Measurements from ENCODE around the gene GNB1L. TPM values are rescaled to one million over a fixed set of nuclear protein-coding genes. Genes with fewer than 3 reads are reported as not detected.
"Not testable (repeated sequence)": the region's sequence is repeated elsewhere in the genome, so short reads cannot be mapped to it uniquely, and the experiment has no call there.

Gene GNB1L
- total and polyA plus RNA-seq, 4 donors: 3.2 to 10.3 (median 5.3) TPM

- no peaks in the 10 kb centered on the region for H3K9me3 ChIP-seq (ENCODE audit: control insufficient read depth, insufficient read depth, low read length)
- H3K27me3 ChIP-seq (ENCODE audit: control insufficient read depth, insufficient read depth, low read length): no peaks in the 10 kb centered on the region
- WGBS (ENCODE audit: insufficient coverage): 87% methylated on average over 35 of the region's 35 CpGs
- H3K27ac ChIP-seq (ENCODE audit: low read depth, low read length): no peak overlapping the region
- peak in 1 of 6 donors; percentile 57 for DNase-seq (ENCODE audit: low read depth in 4 of 6, low spot score in 6 of 6)
- H3K36me3 ChIP-seq (ENCODE audit: control insufficient read depth, insufficient read depth, low read length): peaks cover 70% of the 10 kb centered on the region
- H3K4me3 ChIP-seq (ENCODE audit: low read depth, low read length): no peak overlapping the region
- peaks cover 17% of the 10 kb centered on the region for H3K4me1 ChIP-seq (ENCODE audit: control insufficient read depth, insufficient read depth, low read length)
These were observed 55.1 kb downstream of the GNB1L start for GRCh38 chr22:19799322-19800190.

DNA sequence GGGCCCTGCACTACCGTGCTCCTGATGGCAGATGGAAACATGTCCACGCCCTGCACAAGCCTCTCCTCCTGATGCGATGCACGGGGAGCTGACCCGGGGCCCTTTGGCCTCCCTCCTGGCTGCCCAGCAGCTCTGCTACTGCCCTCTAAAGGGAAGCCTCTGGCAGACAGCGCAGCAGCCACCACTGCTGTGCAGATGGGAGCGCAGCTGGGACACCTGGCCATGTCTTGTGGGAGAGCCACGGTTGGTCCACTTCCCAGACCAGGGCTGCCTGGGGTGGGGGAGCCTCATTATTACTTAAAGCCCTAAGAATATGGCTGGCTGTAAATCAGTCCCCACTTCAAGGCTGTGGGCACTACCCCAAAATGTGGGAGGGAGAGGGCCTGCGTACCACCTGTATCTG is 55.8 kb downstream of the GNB1L start:
- Histone ChIP-seq H3K36me3 (ENCODE audit: control insufficient read depth, insufficient read depth, low read length) (peaks cover 66% of the 10 kb centered on the region), H3K27ac (ENCODE audit: low read depth, low read length) (no peak overlapping the region), H3K4me1 (ENCODE audit: control insufficient read depth, insufficient read depth, low read length) (peaks cover 17% of the 10 kb centered on the region), H3K4me3 (ENCODE audit: low read depth, low read length) (no peak overlapping the region), H3K9me3 (ENCODE audit: control insufficient read depth, insufficient read depth, low read length) (no peaks in the 10 kb centered on the region), H3K27me3 (ENCODE audit: control insufficient read depth, insufficient read depth, low read length) (no peaks in the 10 kb centered on the region)
- 79% methylated on average over 7 of the region's 9 CpGs for WGBS (ENCODE audit: insufficient coverage)
- no peak for DNase-seq (ENCODE audit: low read depth in 4 of 6, low spot score in 6 of 6)

DNA sequence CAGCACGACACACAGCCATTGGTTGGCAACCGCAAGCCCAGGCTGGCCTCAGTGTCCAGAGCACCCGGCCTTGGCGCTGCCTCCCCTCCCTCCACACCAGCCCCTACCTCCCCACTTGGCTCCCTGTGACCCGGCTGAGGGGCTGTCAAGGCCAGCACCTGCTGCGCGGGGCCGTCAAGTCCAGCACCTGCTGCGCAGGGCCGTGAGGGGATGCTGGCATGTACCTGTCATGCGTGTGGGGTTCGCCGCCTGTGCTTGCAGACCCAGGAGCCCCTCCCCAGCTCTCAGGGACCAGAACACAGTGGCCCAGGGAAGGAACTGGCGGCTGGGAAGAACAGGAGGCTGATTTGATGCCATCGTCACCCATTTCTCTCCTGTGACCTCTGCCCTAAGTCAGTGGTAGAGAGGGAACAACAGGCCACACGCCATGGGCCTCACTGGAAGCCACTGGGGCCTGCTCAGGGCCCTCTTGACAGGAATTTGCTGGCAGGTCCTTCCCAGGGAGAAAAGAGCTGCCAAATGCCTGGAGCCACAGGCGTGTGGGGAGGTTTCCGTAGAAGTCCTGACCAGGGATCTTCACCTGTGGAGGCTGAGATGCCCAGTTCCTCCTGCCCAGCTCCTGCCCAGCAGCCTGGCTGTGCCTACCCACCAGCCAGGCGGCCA is 56.5 kb downstream of the GNB1L start:
- Histone ChIP-seq H3K27me3 (ENCODE audit: control insufficient read depth, insufficient read depth, low read length) (no peaks in the 10 kb centered on the region), H3K4me1 (ENCODE audit: control insufficient read depth, insufficient read depth, low read length) (peaks cover 17% of the 10 kb centered on the region), H3K4me3 (ENCODE audit: low read depth, low read length) (no peak overlapping the region), H3K9me3 (ENCODE audit: control insufficient read depth, insufficient read depth, low read length) (no peaks in the 10 kb centered on the region), H3K36me3 (ENCODE audit: control insufficient read depth, insufficient read depth, low read length) (peaks cover 59% of the 10 kb centered on the region), H3K27ac (ENCODE audit: low read depth, low read length) (no peak overlapping the region)
- 92% methylated on average over 19 of the region's 19 CpGs for WGBS (ENCODE audit: insufficient coverage)
- no peak for DNase-seq (ENCODE audit: low read depth in 4 of 6, low spot score in 6 of 6)

DNA sequence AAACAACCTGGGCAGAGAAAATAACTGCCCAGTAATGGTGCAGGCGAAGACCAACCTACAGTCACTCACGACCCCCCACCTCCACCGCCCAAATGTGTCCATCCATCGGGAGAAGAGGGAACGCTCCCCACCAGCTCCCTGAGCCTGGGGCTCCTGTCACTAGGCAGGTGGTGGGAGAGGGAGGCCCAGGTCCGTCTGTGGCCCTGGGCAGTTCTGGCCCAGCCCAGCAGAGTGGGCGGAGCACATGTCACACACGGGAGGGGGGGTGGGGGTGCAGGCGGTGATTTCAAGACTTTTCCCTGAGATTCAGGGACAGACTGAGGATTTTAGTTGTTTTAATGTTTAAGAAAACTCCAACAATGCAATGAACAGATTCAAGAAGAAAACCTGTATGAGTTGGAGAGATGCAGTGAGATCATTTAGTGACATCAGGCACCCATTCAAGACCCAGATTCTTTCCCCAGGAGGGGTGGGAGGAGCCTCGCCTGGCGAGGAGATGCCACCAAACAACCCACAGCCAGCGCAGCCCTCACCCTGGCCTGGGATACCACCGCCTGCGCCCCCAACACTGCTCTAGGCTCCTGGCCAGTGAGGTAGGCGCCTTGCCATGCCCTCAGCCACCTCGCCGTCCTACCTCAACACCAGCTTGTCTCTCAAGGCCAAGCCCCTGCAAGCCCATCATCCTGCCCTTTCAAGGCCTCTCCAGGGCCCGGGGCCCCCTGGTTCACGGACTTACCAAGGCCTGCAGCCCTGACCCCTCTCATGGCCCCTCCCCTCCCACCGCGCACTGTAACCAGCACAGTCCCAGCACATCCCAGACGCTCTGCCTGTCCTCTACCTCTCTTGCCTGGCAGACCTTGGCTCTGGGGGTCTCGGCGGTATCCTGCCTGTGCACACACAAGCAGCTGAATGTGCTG is 57.3 kb downstream of the GNB1L start:
- no peaks in the 10 kb centered on the region for H3K27me3 ChIP-seq (ENCODE audit: control insufficient read depth, insufficient read depth, low read length)
- H3K27ac ChIP-seq (ENCODE audit: low read depth, low read length): no peak overlapping the region
- no peak for DNase-seq (ENCODE audit: low read depth in 4 of 6, low spot score in 6 of 6)
- no peak overlapping the region for H3K4me3 ChIP-seq (ENCODE audit: low read depth, low read length)
- 76% methylated on average over 17 of the region's 24 CpGs for WGBS (ENCODE audit: insufficient coverage)
- H3K36me3 ChIP-seq (ENCODE audit: control insufficient read depth, insufficient read depth, low read length): peaks cover 51% of the 10 kb centered on the region
- peaks cover 17% of the 10 kb centered on the region for H3K4me1 ChIP-seq (ENCODE audit: control insufficient read depth, insufficient read depth, low read length)
- H3K9me3 ChIP-seq (ENCODE audit: control insufficient read depth, insufficient read depth, low read length): no peaks in the 10 kb centered on the region

- Histone ChIP-seq H3K27ac (ENCODE audit: low read depth, low read length) (no peak overlapping the region), H3K4me3 (ENCODE audit: low read depth, low read length) (no peak overlapping the region), H3K4me1 (ENCODE audit: control insufficient read depth, insufficient read depth, low read length) (peaks cover 13% of the 10 kb centered on the region), H3K36me3 (ENCODE audit: control insufficient read depth, insufficient read depth, low read length) (peaks cover 39% of the 10 kb centered on the region), H3K27me3 (ENCODE audit: control insufficient read depth, insufficient read depth, low read length) (no peaks in the 10 kb centered on the region), H3K9me3 (ENCODE audit: control insufficient read depth, insufficient read depth, low read length) (peaks cover 3% of the 10 kb centered on the region)
- DNase-seq (ENCODE audit: low read depth in 4 of 6, low spot score in 6 of 6): no peak
- WGBS (ENCODE audit: insufficient coverage): 61% methylated on average over 4 of the region's 7 CpGs
These were observed 58.5 kb downstream of the GNB1L start for GRCh38 chr22:19796160-19796559.

GRCh38 chr22:19795617-19796008 is 59.1 kb downstream of the GNB1L start:
- H3K27me3 ChIP-seq (ENCODE audit: control insufficient read depth, insufficient read depth, low read length): no peaks in the 10 kb centered on the region
- 80% methylated on average over 6 of the region's 6 CpGs for WGBS (ENCODE audit: insufficient coverage)
- no peak overlapping the region for H3K27ac ChIP-seq (ENCODE audit: low read depth, low read length)
- H3K4me3 ChIP-seq (ENCODE audit: low read depth, low read length): no peak overlapping the region
- DNase-seq (ENCODE audit: low read depth in 4 of 6, low spot score in 6 of 6): no peak
- H3K9me3 ChIP-seq (ENCODE audit: control insufficient read depth, insufficient read depth, low read length): peaks cover 3% of the 10 kb centered on the region
- peaks cover 13% of the 10 kb centered on the region for H3K4me1 ChIP-seq (ENCODE audit: control insufficient read depth, insufficient read depth, low read length)
- H3K36me3 ChIP-seq (ENCODE audit: control insufficient read depth, insufficient read depth, low read length): peaks cover 33% of the 10 kb centered on the region

DNA sequence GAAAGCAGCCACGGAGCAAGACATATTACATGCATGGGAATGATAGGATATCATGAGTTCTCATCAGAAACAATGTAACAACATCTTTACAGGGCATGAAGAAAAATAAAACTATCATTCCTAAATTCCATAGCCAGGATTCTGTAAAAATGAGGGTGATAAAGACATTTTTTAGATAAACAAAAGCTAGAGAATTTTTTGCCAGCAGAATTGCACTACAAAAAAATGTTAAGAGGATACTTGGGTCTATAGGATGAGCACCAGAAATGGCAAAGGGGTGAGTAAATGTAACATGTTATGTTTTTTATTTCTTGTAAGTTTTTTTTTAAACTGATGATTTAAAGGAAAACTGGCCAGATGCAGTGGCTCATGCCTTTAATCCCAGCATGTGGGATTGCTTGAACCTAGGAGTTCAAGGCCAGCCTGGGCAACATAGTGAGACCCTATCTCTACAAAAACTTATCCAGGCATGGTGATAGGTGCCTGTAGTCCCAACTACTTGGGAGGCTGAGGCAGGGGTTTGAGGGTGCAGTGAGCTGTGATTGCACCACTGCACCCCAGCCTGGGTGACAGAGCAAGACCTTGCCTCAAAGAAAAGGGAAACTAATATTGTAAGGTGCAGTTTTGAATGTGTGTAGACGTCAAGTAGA is 60.9 kb downstream of the GNB1L start:
- WGBS (ENCODE audit: insufficient coverage): 92% methylated on average over 1 of the region's 2 CpGs
- H3K36me3 ChIP-seq (ENCODE audit: control insufficient read depth, insufficient read depth, low read length): peaks cover 24% of the 10 kb centered on the region
- H3K27me3 ChIP-seq (ENCODE audit: control insufficient read depth, insufficient read depth, low read length): no peaks in the 10 kb centered on the region
- H3K27ac ChIP-seq (ENCODE audit: low read depth, low read length): no peak overlapping the region
- peaks cover 13% of the 10 kb centered on the region for H3K4me1 ChIP-seq (ENCODE audit: control insufficient read depth, insufficient read depth, low read length)
- no peak overlapping the region for H3K4me3 ChIP-seq (ENCODE audit: low read depth, low read length)
- no peak for DNase-seq (ENCODE audit: low read depth in 4 of 6, low spot score in 6 of 6)
- peaks cover 3% of the 10 kb centered on the region for H3K9me3 ChIP-seq (ENCODE audit: control insufficient read depth, insufficient read depth, low read length)

DNA sequence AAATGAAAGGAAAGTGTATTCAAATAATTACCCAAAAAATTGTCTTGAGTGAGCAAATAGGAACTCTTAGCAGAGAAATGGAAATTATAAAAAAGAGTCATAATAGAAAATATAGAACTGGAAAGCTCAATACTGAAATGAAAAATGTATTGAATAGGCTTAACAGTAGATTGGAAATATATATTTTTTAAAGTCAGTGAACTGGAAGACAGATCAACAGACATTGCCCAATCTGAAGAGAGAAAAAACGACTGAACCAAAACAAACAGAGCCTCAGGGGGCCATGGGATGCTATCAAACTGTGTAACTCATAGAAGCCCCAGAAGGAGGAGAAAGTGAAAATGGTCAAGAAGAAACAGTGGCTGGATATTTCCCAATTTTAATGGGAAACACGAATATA is 61.5 kb downstream of the GNB1L start:
- Histone ChIP-seq H3K27me3 (ENCODE audit: control insufficient read depth, insufficient read depth, low read length) (no peaks in the 10 kb centered on the region), H3K9me3 (ENCODE audit: control insufficient read depth, insufficient read depth, low read length) (peaks cover 3% of the 10 kb centered on the region), H3K4me1 (ENCODE audit: control insufficient read depth, insufficient read depth, low read length) (peaks cover 13% of the 10 kb centered on the region), H3K36me3 (ENCODE audit: control insufficient read depth, insufficient read depth, low read length) (peaks cover 24% of the 10 kb centered on the region), H3K4me3 (ENCODE audit: low read depth, low read length) (no peak overlapping the region), H3K27ac (ENCODE audit: low read depth, low read length) (no peak overlapping the region)
- DNase-seq (ENCODE audit: low read depth in 4 of 6, low spot score in 6 of 6): no peak
- WGBS (ENCODE audit: insufficient coverage): 60% methylated on average over 1 of the region's 2 CpGs

GRCh38 chr22:19792383-19792896 is 62.2 kb downstream of the GNB1L start:
- H3K4me3 ChIP-seq (ENCODE audit: low read depth, low read length); H3K9me3 ChIP-seq (ENCODE audit: control insufficient read depth, insufficient read depth, low read length); DNase-seq (ENCODE audit: low read depth in 4 of 6, low spot score in 6 of 6); H3K27ac ChIP-seq (ENCODE audit: low read depth, low read length); H3K27me3 ChIP-seq (ENCODE audit: control insufficient read depth, insufficient read depth, low read length): not testable (repeated sequence)
- 92% methylated on average over 8 of the region's 13 CpGs for WGBS (ENCODE audit: insufficient coverage)
- H3K36me3 ChIP-seq (ENCODE audit: control insufficient read depth, insufficient read depth, low read length): peaks cover 24% of the 10 kb centered on the region
- peaks cover 13% of the 10 kb centered on the region for H3K4me1 ChIP-seq (ENCODE audit: control insufficient read depth, insufficient read depth, low read length)
